HepG2 (cell line): Measurements from ENCODE around the gene POFUT2. TPM values are rescaled to one million over a fixed set of nuclear protein-coding genes. Genes with fewer than 3 reads are reported as not detected.

Source experiments
- AGO2 ChIP-seq: fragments of 200-400 bp; formaldehyde crosslinking; optimal IDR thresholded peaks from 2 replicates; pipeline ENCODE3; 2017; ENCODE audit warnings: mild to moderate bottlenecking, low read depth, low read length, moderate library complexity
- GATAD1 ChIP-seq: IDR thresholded peaks from 2 replicates; pipeline ENCODE4 v1.6.1; 2016; ENCODE audit warnings: missing genetic modification reagents, missing compliant biosample characterization
- KLF6 ChIP-seq: IDR thresholded peaks from 2 replicates; pipeline ENCODE4 v1.8.0; 2016; ENCODE audit warnings: missing biosample characterization, missing genetic modification reagents
- RBM39 ChIP-seq: fragments of 200-400 bp; formaldehyde crosslinking; IDR thresholded peaks from one replicate; pipeline ENCODE4 v1.6.1; 2018; ENCODE audit warnings: antibody characterized with exemption, mild to moderate bottlenecking, low read depth, low read length; ENCODE audit not compliant: poor library complexity, severe bottlenecking
- RNF2 ChIP-seq: fragments of 450-650 bp; conservative IDR thresholded peaks from 2 replicates; pipeline ENCODE4 v1.6.1; 2016; ENCODE audit warnings: low read depth
- SMAD3 ChIP-seq: sonication (generic); formaldehyde crosslinking; IDR thresholded peaks from 2 replicates; pipeline ENCODE4 v1.4.0; 2020; ENCODE audit warnings: missing genetic modification reagents
- SMARCC2 ChIP-seq: fragments of 450-650 bp; IDR thresholded peaks from 2 replicates; pipeline ENCODE4 v1.6.1; 2017; ENCODE audit warnings: antibody characterized with exemption, mild to moderate bottlenecking
- TOE1 ChIP-seq: sonication (generic); formaldehyde crosslinking; IDR thresholded peaks from 2 replicates; pipeline ENCODE4 v1.4.0; 2020; ENCODE audit warnings: mild to moderate bottlenecking, missing genetic modification reagents
- ZNF230 ChIP-seq: sonication (generic); formaldehyde crosslinking; IDR thresholded peaks from 2 replicates; pipeline ENCODE4 v1.4.0; 2020; ENCODE audit warnings: mild to moderate bottlenecking, missing genetic modification reagents
- ZNF614 ChIP-seq: IDR thresholded peaks from 2 replicates; pipeline ENCODE4 v1.6.1; 2018; ENCODE audit warnings: missing biosample characterization, missing genetic modification reagents, inconsistent platforms, borderline replicate concordance
- ZNF615 ChIP-seq: sonication (generic); formaldehyde crosslinking; IDR thresholded peaks from 2 replicates; pipeline ENCODE4 v1.5.0; 2020; ENCODE audit warnings: mild to moderate bottlenecking, missing genetic modification reagents, borderline replicate concordance
- polyA plus RNA-seq, 8 experiments: library from polyadenylated mRNA; depleted of rRNA in 3 of 8; stranded (reverse) in 7 of 8; unstranded in 1 of 8; fragments of >200 nt; fragmentation: Illumina TruSeq in 4 of 8; extraction: Trizol in 4 of 8; gene quantifications; 2 replicates each; pipeline versions ENCODE4 v1.2.1 to v1.2.3, GENCODE V29; 2011 to 2016; ENCODE audit warnings: low read depth in 4 of 8, missing spikeins in 1 of 8, mixed read lengths in 1 of 8; ENCODE audit not compliant: insufficient read depth in 1 of 8
- total RNA-seq, 5 experiments: library from RNA; depleted of rRNA; stranded (reverse); fragments of >200 nt; fragmentation: Illumina TruSeq; extraction: Trizol; gene quantifications; 2 replicates each; pipeline ENCODE4 v1.2.3, GENCODE V29; 2016; ENCODE audit warnings: low read depth in 1 of 5
- TF ChIP-seq, protein P1 (sequence below): sonication (generic); formaldehyde crosslinking; IDR thresholded peaks from 2 replicates; pipeline ENCODE4 v1.5.0; 2020; ENCODE audit warnings: missing genetic modification reagents, mild to moderate bottlenecking, borderline replicate concordance
- TF ChIP-seq, protein P2 (sequence below): sonication (generic); formaldehyde crosslinking; IDR thresholded peaks from 2 replicates; pipeline ENCODE4 v1.8.1; 2023; ENCODE audit warnings: missing genetic modification reagents, inconsistent platforms, borderline replicate concordance
- TF ChIP-seq, protein P3 (sequence below): sonication (generic); formaldehyde crosslinking; IDR thresholded peaks from 2 replicates; pipeline ENCODE4 v1.8.0; 2022; ENCODE audit warnings: mild to moderate bottlenecking, missing genetic modification reagents
- TF ChIP-seq, protein P4 (sequence below): sonication (generic); formaldehyde crosslinking; IDR thresholded peaks from 2 replicates; pipeline ENCODE4 v1.4.0; 2020; ENCODE audit warnings: missing genetic modification reagents, borderline replicate concordance

POFUT2 gene
- total and polyA plus RNA-seq, 2 of the 13 experiments (the other 11 are each of a cell fraction or from before 2014, with no cell fraction given) = 22.8 to 24.0 TPM

DNA sequence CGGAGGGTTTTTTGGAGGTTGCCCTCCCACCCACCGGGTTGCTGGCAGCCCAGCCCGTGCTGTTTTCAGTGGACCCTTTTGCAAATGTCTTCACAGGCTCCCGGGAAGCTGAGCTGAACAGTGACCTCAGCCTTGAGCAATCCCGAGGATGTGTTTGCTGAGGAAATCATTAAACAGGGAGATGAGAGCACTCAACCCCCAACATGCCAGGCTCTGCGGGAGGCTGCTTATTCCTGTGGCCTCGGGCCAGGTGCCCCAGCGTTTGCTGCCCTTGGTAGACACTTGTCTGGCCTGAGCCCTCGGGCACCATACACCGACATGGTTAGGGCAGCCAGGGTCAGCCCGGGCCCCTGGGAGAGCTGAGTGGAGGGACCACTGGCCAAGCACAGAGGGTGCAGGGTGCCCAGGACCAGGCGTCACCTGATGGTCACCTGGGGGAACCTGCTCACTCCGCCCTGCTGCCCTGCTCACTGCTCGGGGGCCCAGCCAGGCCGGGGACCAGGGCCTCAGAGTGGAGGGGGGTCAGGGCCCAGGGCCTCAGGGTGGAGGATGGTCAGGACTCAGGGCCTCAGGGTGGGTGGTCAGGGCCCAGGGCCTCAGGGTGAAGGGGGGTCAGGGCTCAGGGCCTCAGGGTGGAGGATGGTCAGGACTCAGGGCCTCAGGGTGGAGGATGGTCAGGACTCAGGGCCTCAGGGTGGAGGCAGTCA is 42.5 kb upstream of the POFUT2 start (continued):
- TF ChIP-seq, protein P1, sequence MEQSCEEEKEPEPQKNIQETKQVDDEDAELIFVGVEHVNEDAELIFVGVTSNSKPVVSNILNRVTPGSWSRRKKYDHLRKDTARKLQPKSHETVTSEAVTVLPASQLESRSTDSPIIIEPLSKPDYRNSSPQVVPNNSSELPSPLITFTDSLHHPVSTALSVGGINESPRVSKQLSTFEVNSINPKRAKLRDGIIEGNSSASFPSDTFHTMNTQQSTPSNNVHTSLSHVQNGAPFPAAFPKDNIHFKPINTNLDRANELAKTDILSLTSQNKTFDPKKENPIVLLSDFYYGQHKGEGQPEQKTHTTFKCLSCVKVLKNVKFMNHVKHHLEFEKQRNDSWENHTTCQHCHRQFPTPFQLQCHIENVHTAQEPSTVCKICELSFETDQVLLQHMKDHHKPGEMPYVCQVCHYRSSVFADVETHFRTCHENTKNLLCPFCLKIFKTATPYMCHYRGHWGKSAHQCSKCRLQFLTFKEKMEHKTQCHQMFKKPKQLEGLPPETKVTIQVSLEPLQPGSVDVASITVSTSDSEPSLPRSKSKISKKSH = no peak
- TF ChIP-seq GATAD1 (0 out of 2 replicates have a peak, but pooled peaks have one; percentile 34), ZNF230 (CRISPR knock-in tag) (no peak), AGO2 (peak; percentile 22), ZNF614 (peak; percentile 43; the same call in 1 of the 2 replicates), RBM39 (no peak), SMARCC2 (no peak), TOE1 (CRISPR knock-in tag) (no peak), ZNF615 (CRISPR knock-in tag) (no peak), KLF6 (no peak), SMAD3 (CRISPR knock-in tag) (peak; percentile 20; the same call in 1 of the 2 replicates), RNF2 (no peak)
- TF ChIP-seq, protein P2, sequence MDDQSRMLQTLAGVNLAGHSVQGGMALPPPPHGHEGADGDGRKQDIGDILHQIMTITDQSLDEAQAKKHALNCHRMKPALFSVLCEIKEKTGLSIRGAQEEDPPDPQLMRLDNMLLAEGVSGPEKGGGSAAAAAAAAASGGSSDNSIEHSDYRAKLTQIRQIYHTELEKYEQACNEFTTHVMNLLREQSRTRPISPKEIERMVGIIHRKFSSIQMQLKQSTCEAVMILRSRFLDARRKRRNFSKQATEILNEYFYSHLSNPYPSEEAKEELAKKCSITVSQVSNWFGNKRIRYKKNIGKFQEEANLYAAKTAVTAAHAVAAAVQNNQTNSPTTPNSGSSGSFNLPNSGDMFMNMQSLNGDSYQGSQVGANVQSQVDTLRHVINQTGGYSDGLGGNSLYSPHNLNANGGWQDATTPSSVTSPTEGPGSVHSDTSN = no peak
- TF ChIP-seq, protein P3, sequence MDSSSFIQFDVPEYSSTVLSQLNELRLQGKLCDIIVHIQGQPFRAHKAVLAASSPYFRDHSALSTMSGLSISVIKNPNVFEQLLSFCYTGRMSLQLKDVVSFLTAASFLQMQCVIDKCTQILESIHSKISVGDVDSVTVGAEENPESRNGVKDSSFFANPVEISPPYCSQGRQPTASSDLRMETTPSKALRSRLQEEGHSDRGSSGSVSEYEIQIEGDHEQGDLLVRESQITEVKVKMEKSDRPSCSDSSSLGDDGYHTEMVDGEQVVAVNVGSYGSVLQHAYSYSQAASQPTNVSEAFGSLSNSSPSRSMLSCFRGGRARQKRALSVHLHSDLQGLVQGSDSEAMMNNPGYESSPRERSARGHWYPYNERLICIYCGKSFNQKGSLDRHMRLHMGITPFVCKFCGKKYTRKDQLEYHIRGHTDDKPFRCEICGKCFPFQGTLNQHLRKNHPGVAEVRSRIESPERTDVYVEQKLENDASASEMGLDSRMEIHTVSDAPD = no peak
- TF ChIP-seq, protein P4, sequence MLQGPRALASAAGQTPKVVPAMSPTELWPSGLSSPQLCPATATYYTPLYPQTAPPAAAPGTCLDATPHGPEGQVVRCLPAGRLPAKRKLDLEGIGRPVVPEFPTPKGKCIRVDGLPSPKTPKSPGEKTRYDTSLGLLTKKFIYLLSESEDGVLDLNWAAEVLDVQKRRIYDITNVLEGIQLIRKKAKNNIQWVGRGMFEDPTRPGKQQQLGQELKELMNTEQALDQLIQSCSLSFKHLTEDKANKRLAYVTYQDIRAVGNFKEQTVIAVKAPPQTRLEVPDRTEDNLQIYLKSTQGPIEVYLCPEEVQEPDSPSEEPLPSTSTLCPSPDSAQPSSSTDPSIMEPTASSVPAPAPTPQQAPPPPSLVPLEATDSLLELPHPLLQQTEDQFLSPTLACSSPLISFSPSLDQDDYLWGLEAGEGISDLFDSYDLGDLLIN (CRISPR knock-in tag) = no peak
